Hematopoietic multipotent progenitor cell (in vitro differentiated cells): Measurements from ENCODE around the gene PCDH9. TPM values are rescaled to one million over a fixed set of nuclear protein-coding genes. Genes with fewer than 3 reads are reported as not detected.
"Not testable (repeated sequence)": the region's sequence is repeated elsewhere in the genome, so short reads cannot be mapped to it uniquely, and the experiment has no call there.

ENCODE experiments used
- DNase-seq, 3 donors: peaks; one replicate each; pipeline ENCODE4 v3.0.0-alpha.2; 2011 to 2015; ENCODE audit warnings: low read depth in 2 of 3, low spot score in 2 of 3
- total RNA-seq: library from RNA; depleted of rRNA; stranded (reverse); fragments of >200 nt; gene quantifications from one replicate; pipeline ENCODE4 v1.2.3, GENCODE V29; 2012

PCDH9 gene
- total RNA-seq, 1 donor: 14.8 TPM

DNA sequence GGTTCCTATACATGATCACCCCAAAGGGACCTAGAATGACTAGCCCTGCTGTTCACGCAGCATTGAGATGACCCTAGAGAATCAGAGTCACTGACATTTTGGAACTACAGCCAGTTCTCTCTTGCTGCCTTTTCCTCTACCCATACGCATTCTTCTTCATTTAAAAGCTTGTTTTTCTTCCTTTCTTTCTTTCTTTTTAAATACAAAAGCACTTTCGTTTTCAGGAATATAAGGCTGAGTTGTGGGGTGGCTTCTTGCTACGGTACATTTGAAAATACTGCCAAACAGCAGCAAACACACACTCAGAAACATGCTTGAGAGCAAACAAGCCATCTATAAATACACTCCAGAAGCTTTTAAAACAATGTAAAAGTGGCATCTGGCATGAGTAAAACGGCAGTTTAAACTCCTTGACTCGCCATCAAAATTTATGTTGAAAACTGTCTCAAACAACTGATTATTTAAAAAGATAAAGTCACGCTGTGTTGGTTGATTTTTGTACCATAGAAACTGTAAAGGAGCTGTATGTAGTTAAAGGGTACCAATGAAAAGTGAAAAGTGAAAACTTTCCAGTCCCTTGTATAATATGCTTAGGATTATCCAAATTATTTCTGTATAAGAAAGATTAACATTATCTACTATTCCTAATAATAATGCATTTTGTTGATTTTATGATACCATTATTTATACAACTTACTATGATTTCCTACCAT is 95.6 kb downstream of the PCDH9 start:
- DNase-seq: peak in 1 of 3 donors; percentile 21

DNA sequence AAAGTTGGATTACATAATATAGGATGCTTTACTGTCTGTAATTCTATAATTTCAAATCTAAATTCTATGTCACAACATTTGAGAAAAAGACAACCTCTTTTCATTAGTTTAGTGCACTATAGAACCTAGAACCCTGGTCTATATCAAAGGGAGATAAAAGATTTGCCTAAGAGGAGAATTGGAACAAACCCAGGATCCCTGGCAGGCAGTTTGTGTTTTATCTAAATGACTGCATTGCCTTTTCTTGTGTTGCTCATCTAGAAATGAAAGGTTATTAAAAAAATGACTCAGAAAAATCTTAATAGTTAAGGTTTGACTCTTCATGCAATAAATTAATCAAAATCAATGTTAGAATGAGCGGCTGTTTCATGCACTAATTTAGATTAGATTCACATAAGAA is 96.7 kb downstream of the PCDH9 start:
- no peak for DNase-seq

DNA sequence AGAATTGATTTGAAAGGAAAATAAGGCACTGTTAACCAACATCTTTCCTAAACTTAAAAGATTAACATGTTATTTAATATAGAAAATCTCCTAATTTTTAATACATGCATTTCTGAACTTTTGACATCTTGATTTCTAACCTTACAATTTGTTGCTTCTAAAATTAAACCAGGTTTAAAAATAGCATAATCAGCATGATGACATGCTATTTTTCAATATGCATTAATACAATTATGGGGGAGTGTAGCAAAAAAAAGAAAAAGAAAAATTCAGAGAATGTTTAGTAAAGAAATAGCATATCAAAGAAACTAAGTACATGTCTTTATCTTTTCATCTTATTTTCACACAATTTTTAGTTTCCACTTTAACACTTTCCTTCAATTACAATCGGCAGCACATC is 98.7 kb downstream of the PCDH9 start:
- no peak for DNase-seq

DNA sequence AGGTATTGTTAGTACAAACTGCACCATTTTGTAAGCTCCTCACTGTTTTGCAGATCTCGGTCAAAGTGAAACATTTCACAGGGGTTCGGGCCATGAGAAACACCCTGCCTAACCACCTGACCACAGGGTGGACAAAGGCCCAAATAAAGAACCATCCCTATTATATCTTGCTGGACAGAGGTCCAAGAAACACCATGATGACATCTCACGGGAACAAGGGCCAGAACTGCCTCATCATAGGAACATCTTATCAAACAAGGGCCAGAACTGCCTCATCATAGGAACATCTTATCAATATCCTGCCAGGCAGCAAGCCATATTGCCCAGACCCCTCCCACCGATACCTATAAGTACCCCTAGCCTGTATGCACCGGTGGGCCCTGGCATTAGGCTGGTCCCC is 99.7 kb downstream of the PCDH9 start:
- DNase-seq: no peak

GRCh38 chr13:67128136-67128535 is 102.0 kb downstream of the PCDH9 start:
- DNase-seq: no peak

- no peak for DNase-seq
Observed at GRCh38 chr13:67125681-67126080, 104.5 kb downstream of the PCDH9 start.

GRCh38 chr13:67123165-67123564 is 107.0 kb downstream of the PCDH9 start:
- no peak for DNase-seq

GRCh38 chr13:67122251-67122650 is 107.9 kb downstream of the PCDH9 start:
- no peak for DNase-seq

DNA sequence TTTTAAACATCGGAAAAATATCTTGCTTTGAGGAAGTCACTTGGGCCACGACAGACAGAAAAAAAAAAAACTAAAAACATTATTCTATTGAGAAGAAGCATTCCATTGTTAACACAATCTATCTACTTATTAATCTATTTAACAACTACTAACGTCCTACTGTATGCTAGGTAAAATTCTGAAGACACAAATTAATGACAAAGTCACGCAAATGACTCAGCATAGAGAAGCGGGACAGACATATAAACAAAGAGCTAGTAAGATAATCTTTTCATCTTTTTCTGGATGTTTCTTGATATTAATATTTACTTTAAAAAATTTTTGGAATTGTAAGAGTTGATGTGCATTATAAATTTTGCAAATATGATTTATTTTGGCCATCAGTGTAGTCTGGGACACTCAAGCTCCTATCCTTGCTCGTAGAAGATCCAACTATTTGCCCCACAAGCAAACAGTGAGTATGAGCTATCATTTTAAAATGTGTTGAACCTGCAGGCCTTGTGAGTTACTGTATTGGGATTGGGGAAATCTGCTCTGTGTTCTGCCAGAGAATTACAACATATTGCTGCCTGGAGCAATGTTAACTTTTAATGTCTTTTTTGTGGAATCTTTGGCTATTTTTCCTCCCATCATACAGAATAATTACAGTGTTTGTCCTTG is 109.1 kb downstream of the PCDH9 start:
- DNase-seq: no peak

DNA sequence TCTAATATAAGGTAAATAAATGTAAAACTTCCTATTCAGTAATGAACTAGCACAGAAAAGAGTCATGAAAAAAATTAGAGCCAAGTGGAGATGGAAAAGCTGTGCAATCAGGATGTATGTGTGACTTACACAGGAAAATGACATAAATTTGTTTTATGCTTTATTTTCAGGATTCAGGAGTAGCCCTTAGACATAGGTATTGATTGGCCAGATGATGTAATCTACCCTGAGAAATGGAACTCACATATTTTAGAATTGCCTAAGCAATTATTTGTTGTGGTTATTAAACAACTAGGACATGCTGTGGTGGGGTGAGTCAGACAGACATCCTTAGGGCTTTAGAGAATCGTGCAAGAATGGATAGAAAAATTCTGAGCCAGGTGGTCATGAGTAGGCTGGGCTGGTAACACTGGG is 110.6 kb downstream of the PCDH9 start:
- DNase-seq: no peak

- no peak for DNase-seq
Observed at GRCh38 chr13:67118277-67118676, 111.9 kb downstream of the PCDH9 start.

DNA sequence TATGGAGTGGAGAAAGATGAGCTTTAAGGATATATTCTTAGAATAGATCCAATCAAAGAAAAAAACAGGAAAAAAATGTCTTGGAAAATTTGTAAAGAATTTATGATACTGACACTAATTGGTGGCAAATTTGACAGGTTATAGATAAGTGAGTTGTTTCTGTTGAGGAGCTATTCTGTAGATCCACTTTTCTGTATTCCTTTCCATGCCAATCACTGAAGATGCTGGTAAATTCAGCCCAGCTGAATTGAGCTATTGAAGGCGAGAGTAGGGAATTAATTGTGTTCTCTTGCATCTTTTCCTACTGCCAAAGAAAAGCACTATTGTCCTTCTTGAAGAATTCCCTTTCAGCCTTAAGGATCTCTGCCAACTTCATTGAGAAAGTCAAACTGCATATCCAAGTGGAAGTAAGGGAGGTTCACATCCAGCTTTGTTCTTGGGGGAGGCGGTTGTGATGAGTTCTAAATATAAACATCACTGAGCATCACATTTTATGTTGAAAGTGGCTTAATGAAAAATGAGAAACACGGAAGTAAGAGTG is 113.1 kb downstream of the PCDH9 start:
- DNase-seq: no peak

DNA sequence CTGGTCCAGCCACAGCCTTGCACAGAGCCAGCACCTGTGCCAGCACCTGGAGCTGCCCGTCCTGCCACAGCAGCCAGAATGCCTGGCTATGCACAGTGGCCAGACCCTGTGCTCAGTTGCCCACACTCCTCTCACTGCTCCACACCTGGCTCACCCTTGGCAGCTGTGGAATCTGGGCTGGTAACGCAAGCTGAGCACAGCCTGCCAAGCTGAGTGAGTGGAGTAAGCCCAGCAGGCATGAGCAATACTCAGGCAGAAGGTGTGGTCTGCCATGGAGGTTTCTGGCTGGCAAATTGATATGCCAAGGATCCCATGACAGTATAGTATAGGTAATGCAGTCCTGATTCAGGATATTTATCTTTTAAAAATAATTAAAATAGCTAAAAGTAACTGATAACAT is 122.2 kb downstream of the PCDH9 start:
- DNase-seq: no peak

DNA sequence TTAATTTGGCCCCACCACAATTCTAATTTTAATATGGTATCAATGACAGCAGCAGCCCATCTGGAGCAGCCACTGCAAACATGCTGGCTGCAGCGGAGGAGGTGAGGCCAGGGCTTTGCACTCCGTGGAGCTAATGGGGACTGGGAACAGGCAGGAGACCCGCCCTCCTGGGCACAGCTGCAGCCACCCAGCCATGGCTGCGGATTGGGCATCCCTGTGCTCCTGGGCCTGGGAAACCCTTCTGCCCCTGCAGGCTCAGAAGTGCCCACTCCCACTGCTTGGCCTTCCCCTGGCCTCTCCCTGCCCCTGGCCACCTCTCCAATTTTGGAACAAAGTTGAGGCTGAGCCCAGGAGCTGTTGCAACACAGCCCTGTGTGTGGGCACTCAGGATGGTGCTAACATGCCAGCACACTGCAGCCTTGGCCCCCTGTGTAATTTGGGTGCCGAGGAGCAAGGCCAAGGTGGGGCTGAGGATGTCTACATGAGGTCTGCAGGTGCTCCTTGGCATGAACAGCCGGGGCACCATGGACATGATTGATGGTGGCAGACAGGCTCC is 123.6 kb downstream of the PCDH9 start:
- DNase-seq: no peak

DNA sequence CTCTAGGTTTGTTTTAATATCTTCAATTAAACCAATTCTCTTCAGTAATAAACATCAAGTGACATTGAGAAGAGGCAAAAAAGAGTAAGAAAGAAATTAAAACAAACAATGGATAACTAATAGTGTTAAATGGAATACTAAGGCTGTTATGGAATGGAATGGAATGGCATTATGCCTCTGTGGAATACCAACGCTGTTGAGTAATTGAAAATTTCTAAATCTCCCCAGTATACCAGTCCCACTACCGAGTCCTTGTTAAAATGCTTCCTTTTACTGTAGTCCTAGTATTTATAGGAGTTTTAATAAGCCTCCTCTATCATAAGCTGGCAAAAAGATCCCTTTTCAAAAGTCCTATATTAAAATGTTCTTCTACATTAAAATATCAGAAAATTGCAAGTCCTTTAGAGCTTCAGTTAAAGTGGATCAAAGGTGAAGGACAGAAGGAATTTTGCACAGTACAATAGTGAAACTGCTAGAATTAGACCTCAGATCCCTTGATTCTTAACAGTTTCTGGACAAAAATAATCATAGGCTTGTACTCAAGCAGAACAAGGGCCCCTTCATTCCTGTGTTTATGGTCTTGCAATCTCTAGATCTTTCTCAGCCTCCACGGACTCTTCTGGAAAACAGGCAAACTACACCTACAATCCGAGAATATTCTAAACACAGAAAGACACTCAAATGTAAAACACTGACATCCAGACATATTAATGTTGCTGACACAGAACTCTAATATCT is 128.2 kb downstream of the PCDH9 start:
- no peak for DNase-seq

GRCh38 chr13:67100730-67101129 is 129.4 kb downstream of the PCDH9 start:
- no peak for DNase-seq

DNA sequence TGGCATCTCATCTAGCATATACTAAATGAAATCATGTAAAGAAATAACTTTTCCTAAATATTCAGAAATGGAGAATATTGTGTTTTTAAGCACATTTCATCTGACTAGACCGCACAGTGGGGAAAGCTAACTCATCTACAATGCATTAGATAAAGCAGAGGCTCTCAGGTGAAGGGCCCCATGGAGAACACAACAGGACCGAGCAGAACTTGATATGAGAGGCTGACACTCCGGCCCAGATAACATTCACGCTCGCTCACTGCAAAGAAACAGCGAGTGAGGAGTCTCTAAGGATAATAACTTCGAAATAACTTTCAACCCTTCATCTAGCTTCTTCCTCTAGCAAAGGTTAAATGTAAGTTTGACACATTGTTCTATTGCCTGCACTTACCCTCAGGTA is 130.6 kb downstream of the PCDH9 start:
- DNase-seq: no peak

DNA sequence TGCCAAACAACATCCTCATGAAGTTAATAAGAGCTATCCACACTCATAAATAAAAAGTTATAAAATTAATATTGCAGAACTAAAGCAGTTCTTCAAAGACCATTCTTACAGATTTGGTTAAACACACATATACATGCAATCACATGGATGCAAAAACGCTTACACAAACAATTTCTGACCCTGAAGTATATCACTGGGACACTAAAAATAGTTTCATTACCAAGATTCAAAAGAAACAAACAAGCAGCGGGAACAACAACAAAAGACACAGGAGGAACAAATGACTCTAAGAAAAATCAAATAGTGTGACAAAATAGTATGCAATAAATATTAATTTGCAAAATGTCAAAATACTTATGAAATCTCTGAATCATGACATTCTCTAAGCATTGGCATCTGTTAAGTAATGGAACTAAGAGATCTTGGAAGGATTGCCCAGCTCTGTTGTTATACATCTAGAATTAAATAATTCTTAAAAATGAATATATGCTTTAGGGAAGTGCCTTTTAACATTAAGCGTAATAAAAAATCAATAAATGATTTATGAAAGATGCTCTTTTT is 132.2 kb downstream of the PCDH9 start:
- no peak for DNase-seq

- DNase-seq: not testable (repeated sequence)
Observed at GRCh38 chr13:67096893-67097292, 133.2 kb downstream of the PCDH9 start.

- DNase-seq: no peak
Observed at GRCh38 chr13:67096418-67096817, 133.7 kb downstream of the PCDH9 start.

- no peak for DNase-seq
Observed at GRCh38 chr13:67095621-67096020, 134.5 kb downstream of the PCDH9 start.
